ENCODE measurements around the gene TMPRSS13. TPM values are rescaled to one million over a fixed set of nuclear protein-coding genes. Genes with fewer than 3 reads are reported as not detected.

The TMPRSS13 gene
- polyA plus RNA-seq, 2 donors: 13.5 to 16.7 TPM

- Histone ChIP-seq H3K36me3 (ENCODE audit: control insufficient read depth in 2 of 2, insufficient read depth in 2 of 2, low read length in 1 of 2) (peaks cover 0 to 7% of the 10 kb centered on the region in 2 donors), H3K27me3 (ENCODE audit: control insufficient read depth in 1 of 2, insufficient read depth in 2 of 2, low read length in 2 of 2) (no peaks in the 10 kb centered on the region), H3K4me1 (ENCODE audit: control insufficient read depth in 2 of 2, insufficient read depth in 2 of 2, low read length in 1 of 2) (peaks cover 0 to 2% of the 10 kb centered on the region in 2 donors), H3K27ac (ENCODE audit: low read depth in 2 of 2, low read length in 1 of 2) (no peak overlapping the region), H3K9me3 (ENCODE audit: control insufficient read depth in 2 of 2, insufficient read depth in 1 of 2, low read depth in 1 of 2, low read length in 1 of 2) (no peaks in the 10 kb centered on the region), H3K4me3 (ENCODE audit: low read depth in 1 of 2, low read length in 2 of 2) (no peak overlapping the region)
- WGBS, 2 donors: 83 to 85% methylated on average over 4 of the region's 4 CpGs
These were observed 20.1 kb downstream of the TMPRSS13 start for GRCh38 chr11:117908959-117909610.

- Histone ChIP-seq H3K4me1 (ENCODE audit: control insufficient read depth in 2 of 2, insufficient read depth in 2 of 2, low read length in 1 of 2) (peaks cover 0 to 3% of the 10 kb centered on the region in 2 donors), H3K27me3 (ENCODE audit: control insufficient read depth in 1 of 2, insufficient read depth in 2 of 2, low read length in 2 of 2) (no peaks in the 10 kb centered on the region), H3K27ac (ENCODE audit: low read depth in 2 of 2, low read length in 1 of 2) (no peak overlapping the region), H3K36me3 (ENCODE audit: control insufficient read depth in 2 of 2, insufficient read depth in 2 of 2, low read length in 1 of 2) (peaks cover 0 to 4% of the 10 kb centered on the region in 2 donors), H3K4me3 (ENCODE audit: low read depth in 1 of 2, low read length in 2 of 2) (no peak overlapping the region), H3K9me3 (ENCODE audit: control insufficient read depth in 2 of 2, insufficient read depth in 1 of 2, low read depth in 1 of 2, low read length in 1 of 2) (peaks cover 0 to 2% of the 10 kb centered on the region in 2 donors)
- 91 to 92% methylated on average over 16 to 17 of the region's 17 CpGs for WGBS, 2 donors
These were observed 20.9 kb downstream of the TMPRSS13 start for GRCh38 chr11:117908109-117908895.

- peak overlapping the region; percentile 0 to 45 for H3K27ac ChIP-seq (ENCODE audit: low read depth in 2 of 2, low read length in 1 of 2)
- H3K27me3 ChIP-seq (ENCODE audit: control insufficient read depth in 1 of 2, insufficient read depth in 2 of 2, low read length in 2 of 2): no peaks in the 10 kb centered on the region
- peaks cover 0 to 3% of the 10 kb centered on the region in 2 donors for H3K4me1 ChIP-seq (ENCODE audit: control insufficient read depth in 2 of 2, insufficient read depth in 2 of 2, low read length in 1 of 2)
- H3K36me3 ChIP-seq (ENCODE audit: control insufficient read depth in 2 of 2, insufficient read depth in 2 of 2, low read length in 1 of 2): peaks cover 0 to 2% of the 10 kb centered on the region in 2 donors
- H3K9me3 ChIP-seq (ENCODE audit: control insufficient read depth in 2 of 2, insufficient read depth in 1 of 2, low read depth in 1 of 2, low read length in 1 of 2): peaks cover 0 to 2% of the 10 kb centered on the region in 2 donors
- 27 to 30% methylated on average over 24 of the region's 24 CpGs for WGBS, 2 donors
- H3K4me3 ChIP-seq (ENCODE audit: low read depth in 1 of 2, low read length in 2 of 2): no peak overlapping the region
These were observed 21.7 kb downstream of the TMPRSS13 start for GRCh38 chr11:117907276-117908108.

GRCh38 chr11:117906710-117907109 lies 22.5 kb downstream of the TMPRSS13 start:
- WGBS, 2 donors: 78% methylated on average over 4 of the region's 4 CpGs
- H3K9me3 ChIP-seq (ENCODE audit: control insufficient read depth in 2 of 2, insufficient read depth in 1 of 2, low read depth in 1 of 2, low read length in 1 of 2): peaks cover 0 to 2% of the 10 kb centered on the region in 2 donors
- no peak overlapping the region for H3K27ac ChIP-seq (ENCODE audit: low read depth in 2 of 2, low read length in 1 of 2)
- H3K4me3 ChIP-seq (ENCODE audit: low read depth in 1 of 2, low read length in 2 of 2): no peak overlapping the region
- no peaks in the 10 kb centered on the region for H3K27me3 ChIP-seq (ENCODE audit: control insufficient read depth in 1 of 2, insufficient read depth in 2 of 2, low read length in 2 of 2)
- H3K36me3 ChIP-seq (ENCODE audit: control insufficient read depth in 2 of 2, insufficient read depth in 2 of 2, low read length in 1 of 2): peaks cover 0 to 2% of the 10 kb centered on the region in 2 donors
- peaks cover 0 to 3% of the 10 kb centered on the region in 2 donors for H3K4me1 ChIP-seq (ENCODE audit: control insufficient read depth in 2 of 2, insufficient read depth in 2 of 2, low read length in 1 of 2)

GRCh38 chr11:117906126-117906525 lies 23.1 kb downstream of the TMPRSS13 start:
- Histone ChIP-seq H3K36me3 (ENCODE audit: control insufficient read depth in 2 of 2, insufficient read depth in 2 of 2, low read length in 1 of 2) (peaks cover 0 to 2% of the 10 kb centered on the region in 2 donors), H3K27ac (ENCODE audit: low read depth in 2 of 2, low read length in 1 of 2) (no peak overlapping the region), H3K4me3 (ENCODE audit: low read depth in 1 of 2, low read length in 2 of 2) (no peak overlapping the region), H3K9me3 (ENCODE audit: control insufficient read depth in 2 of 2, insufficient read depth in 1 of 2, low read depth in 1 of 2, low read length in 1 of 2) (peaks cover 0 to 2% of the 10 kb centered on the region in 2 donors), H3K27me3 (ENCODE audit: control insufficient read depth in 1 of 2, insufficient read depth in 2 of 2, low read length in 2 of 2) (no peaks in the 10 kb centered on the region), H3K4me1 (ENCODE audit: control insufficient read depth in 2 of 2, insufficient read depth in 2 of 2, low read length in 1 of 2) (peaks cover 0 to 3% of the 10 kb centered on the region in 2 donors)
- WGBS, 2 donors: 97 to 98% methylated on average over 2 of the region's 2 CpGs

- H3K36me3 ChIP-seq (ENCODE audit: control insufficient read depth in 2 of 2, insufficient read depth in 2 of 2, low read length in 1 of 2): peaks cover 0 to 2% of the 10 kb centered on the region in 2 donors
- peaks cover 0 to 6% of the 10 kb centered on the region in 2 donors for H3K4me1 ChIP-seq (ENCODE audit: control insufficient read depth in 2 of 2, insufficient read depth in 2 of 2, low read length in 1 of 2)
- H3K27ac ChIP-seq (ENCODE audit: low read depth in 2 of 2, low read length in 1 of 2): no peak overlapping the region
- H3K4me3 ChIP-seq (ENCODE audit: low read depth in 1 of 2, low read length in 2 of 2): no peak overlapping the region
- 82 to 90% methylated on average over 4 of the region's 4 CpGs for WGBS, 2 donors
- no peaks in the 10 kb centered on the region for H3K27me3 ChIP-seq (ENCODE audit: control insufficient read depth in 1 of 2, insufficient read depth in 2 of 2, low read length in 2 of 2)
- H3K9me3 ChIP-seq (ENCODE audit: control insufficient read depth in 2 of 2, insufficient read depth in 1 of 2, low read depth in 1 of 2, low read length in 1 of 2): peaks cover 0 to 2% of the 10 kb centered on the region in 2 donors
These were observed 23.7 kb downstream of the TMPRSS13 start for GRCh38 chr11:117905524-117905923.

GRCh38 chr11:117903505-117904382 lies 25.5 kb downstream of the TMPRSS13 start:
- Histone ChIP-seq H3K4me1 (ENCODE audit: control insufficient read depth in 2 of 2, insufficient read depth in 2 of 2, low read length in 1 of 2) (peaks cover 0 to 10% of the 10 kb centered on the region in 2 donors), H3K36me3 (ENCODE audit: control insufficient read depth in 2 of 2, insufficient read depth in 2 of 2, low read length in 1 of 2) (peaks cover 0 to 5% of the 10 kb centered on the region in 2 donors), H3K27me3 (ENCODE audit: control insufficient read depth in 1 of 2, insufficient read depth in 2 of 2, low read length in 2 of 2) (no peaks in the 10 kb centered on the region), H3K9me3 (ENCODE audit: control insufficient read depth in 2 of 2, insufficient read depth in 1 of 2, low read depth in 1 of 2, low read length in 1 of 2) (peaks cover 0 to 2% of the 10 kb centered on the region in 2 donors), H3K27ac (ENCODE audit: low read depth in 2 of 2, low read length in 1 of 2) (no peak overlapping the region), H3K4me3 (ENCODE audit: low read depth in 1 of 2, low read length in 2 of 2) (no peak overlapping the region)
- WGBS, 2 donors: 88 to 90% methylated on average over 14 of the region's 14 CpGs

GRCh38 chr11:117902001-117902845 lies 27.0 kb downstream of the TMPRSS13 start:
- WGBS, 2 donors: 86 to 94% methylated on average over 13 of the region's 13 CpGs
- no peak overlapping the region for H3K27ac ChIP-seq (ENCODE audit: low read depth in 2 of 2, low read length in 1 of 2)
- no peak overlapping the region for H3K4me3 ChIP-seq (ENCODE audit: low read depth in 1 of 2, low read length in 2 of 2)
- peaks cover 0 to 2% of the 10 kb centered on the region in 2 donors for H3K9me3 ChIP-seq (ENCODE audit: control insufficient read depth in 2 of 2, insufficient read depth in 1 of 2, low read depth in 1 of 2, low read length in 1 of 2)
- H3K27me3 ChIP-seq (ENCODE audit: control insufficient read depth in 1 of 2, insufficient read depth in 2 of 2, low read length in 2 of 2): no peaks in the 10 kb centered on the region
- H3K4me1 ChIP-seq (ENCODE audit: control insufficient read depth in 2 of 2, insufficient read depth in 2 of 2, low read length in 1 of 2): peaks cover 0 to 8% of the 10 kb centered on the region in 2 donors
- H3K36me3 ChIP-seq (ENCODE audit: control insufficient read depth in 2 of 2, insufficient read depth in 2 of 2, low read length in 1 of 2): peaks cover 0 to 5% of the 10 kb centered on the region in 2 donors
